T-cell (primary cell): ENCODE data around the gene CABLES2. TPM values are rescaled to one million over a fixed set of nuclear protein-coding genes. Genes with fewer than 3 reads are reported as not detected.

Source experiments
- ATAC-seq, 4 experiments: fragments of 200-7000 bp in 3 of 4; fragments of 150-1000 bp in 1 of 4; cut with Tn5 transposase; replicated peaks in 1 of 4; 1 replicate in 3 of 4; 2 replicates in 1 of 4; pipeline ENCODE4 v1.10.0; 2021; ENCODE audit warnings: moderate library complexity in 3 of 4, mild to moderate bottlenecking in 2 of 4, moderate number of reproducible peaks in 1 of 4
- CTCF ChIA-PET, 2 donors: fragments of 300-600 bp; sonication (Branson Sonifier 250); formaldehyde crosslinking; loops; one replicate each; lab custom pipeline; 2022; ENCODE audit warnings: antibody characterized with exemption in 2 of 2; lab: Charles Lee
- POLR2A ChIA-PET, 2 donors: fragments of 300-600 bp; sonication (Branson Sonifier 250); formaldehyde crosslinking; loops; one replicate each; lab custom pipeline; 2022; ENCODE audit warnings: antibody characterized with exemption in 2 of 2; lab: Charles Lee
- DNase-seq, 35 experiments: peaks; one replicate each; pipeline versions ENCODE4 v3.0.0 to v3.0.0-alpha.2; 2013 to 2023
- H3K27ac ChIP-seq: one replicate; pipeline ENCODE4 v1.5.1; 2013; ENCODE audit warnings: low read length
- H3K27me3 ChIP-seq, 2 experiments: replicated peaks in 1 of 2; 1 replicate in 1 of 2; 2 replicates in 1 of 2; pipeline versions ENCODE4 v1.6.1 to v1.7.0; 2013; ENCODE audit warnings: low read length in 1 of 2, mixed read lengths in 1 of 2; ENCODE audit not compliant: control insufficient read depth in 2 of 2, insufficient read depth in 2 of 2; ENCODE audit errors: extremely low read depth in 1 of 2
- H3K36me3 ChIP-seq, 2 donors: 1 replicate in 1 of 2; 2 replicates in 1 of 2; pipeline versions ENCODE4 v1.6.1 to v1.7.0; 2013; ENCODE audit warnings: low read length in 1 of 2; ENCODE audit not compliant: control insufficient read depth in 2 of 2, insufficient read depth in 1 of 2; ENCODE audit errors: extremely low read depth in 1 of 2
- H3K4me1 ChIP-seq, 2 experiments: 1 replicate in 1 of 2; 2 replicates in 1 of 2; pipeline versions ENCODE4 v1.6.1 to v1.7.0; 2013; ENCODE audit warnings: low read length in 2 of 2, mixed read lengths in 1 of 2; ENCODE audit not compliant: insufficient read depth in 2 of 2, control insufficient read depth in 1 of 2; ENCODE audit errors: extremely low read depth in 1 of 2
- H3K4me3 ChIP-seq, 2 donors: 1 replicate in 1 of 2; 2 replicates in 1 of 2; pipeline versions ENCODE4 v1.5.1 to v1.7.0; 2013; ENCODE audit warnings: mild to moderate bottlenecking in 2 of 2, low read length in 1 of 2, moderate library complexity in 1 of 2; ENCODE audit not compliant: control insufficient read depth in 1 of 2; ENCODE audit errors: extremely low read depth in 1 of 2
- H3K9me3 ChIP-seq: 2 replicates; pipeline ENCODE4 v1.7.0; 2013
- H3K27ac Mint-ChIP-seq, 2 donors: one replicate each; pipeline ENCODE4 v1.8.0; 2020 to 2021; ENCODE audit warnings: mild to moderate bottlenecking in 2 of 2, mixed read lengths in 2 of 2
- H3K27me3 Mint-ChIP-seq, 2 donors: one replicate each; pipeline ENCODE4 v1.8.0; 2021 to 2022; ENCODE audit warnings: mixed read lengths in 2 of 2
- H3K36me3 Mint-ChIP-seq: one replicate; pipeline ENCODE4 v1.8.0; 2021; ENCODE audit warnings: mixed read lengths
- H3K4me1 Mint-ChIP-seq, 3 donors: one replicate each; pipeline ENCODE4 v1.8.0; 2020 to 2022; ENCODE audit warnings: mixed read lengths in 3 of 3, mild to moderate bottlenecking in 1 of 3
- H3K4me3 Mint-ChIP-seq, 3 donors: one replicate each; pipeline ENCODE4 v1.8.0; 2020 to 2022; ENCODE audit warnings: mild to moderate bottlenecking in 3 of 3, mixed read lengths in 3 of 3, moderate library complexity in 3 of 3
- H3K9me3 Mint-ChIP-seq, 3 donors: one replicate each; pipeline ENCODE4 v1.8.0; 2020 to 2022; ENCODE audit warnings: mixed read lengths in 3 of 3
- WGBS: methylation state at CpG from one replicate; pipeline ENCODE4 v1.1.5; 2013; ENCODE audit warnings: missing lambda C conversion rate; ENCODE audit not compliant: insufficient coverage; 5-methylcytosine and 5-hydroxymethylcytosine counted together
- total RNA-seq, 35 experiments: library from RNA in 6 of 35; stranded (reverse) in 6 of 35; fragments of 120-200 nt in 1 of 35; gene quantifications; one replicate each; pipeline versions ENCODE4 v1.2.1 to v1.2.4 and lab custom pipeline; 2013 to 2026

The CABLES2 gene
- total RNA-seq, 5 donors from 2014 or later (not counting 1 experiment from before 2014, with no cell fraction given), result 4.3 to 6.8 (median 5.6) TPM

DNA sequence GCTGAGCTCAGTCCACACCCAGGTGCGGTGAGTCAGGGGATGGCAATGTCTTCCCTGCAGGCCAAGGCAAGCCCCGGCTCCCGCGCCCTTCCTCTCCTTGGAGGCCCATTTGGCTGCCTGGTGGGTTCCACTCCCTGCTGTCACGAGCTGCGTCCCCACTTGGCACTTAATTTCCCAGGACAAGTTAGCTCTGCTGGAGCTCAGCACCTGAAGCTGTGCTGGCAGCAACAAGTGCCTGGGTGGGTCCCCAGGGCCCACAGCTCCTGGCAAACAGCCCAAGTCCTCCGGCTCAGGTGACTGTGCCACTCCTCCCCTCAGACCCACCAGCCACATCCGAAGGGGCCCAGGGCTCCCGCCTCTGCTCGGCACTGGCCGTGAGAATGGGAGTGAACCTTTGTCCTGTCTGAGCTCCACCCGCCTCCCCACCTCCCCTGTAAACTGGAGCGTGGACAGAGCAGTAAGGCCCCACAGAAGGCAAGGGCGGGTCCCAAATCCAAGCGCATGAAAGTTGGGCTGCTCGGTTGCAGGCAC, 56.9 kb downstream of the CABLES2 start:
- Mint-ChIP-seq H3K4me1 (no peaks in the 10 kb centered on the region), H3K9me3 (peaks cover 4 to 8% (median 5%) of the 10 kb centered on the region in 3 donors), H3K36me3 (no peaks in the 10 kb centered on the region), H3K4me3 (no peak overlapping the region), H3K27ac (no peak overlapping the region), H3K27me3 (no peaks in the 10 kb centered on the region)
- H3K27me3 ChIP-seq, result peaks cover 0 to 24% of the 10 kb centered on the region in 2 experiments
- no peaks in the 10 kb centered on the region for H3K9me3 ChIP-seq
- WGBS, result 92% methylated on average over 11 of the region's 16 CpGs
- H3K4me3 ChIP-seq, result no peak overlapping the region
- ATAC-seq (no peak), DNase-seq (no peak)
- ChIA-PET CTCF (no interaction called here), POLR2A (no interaction called here)
- no peaks in the 10 kb centered on the region for H3K36me3 ChIP-seq
- no peak overlapping the region for H3K27ac ChIP-seq
- H3K4me1 ChIP-seq, result no peaks in the 10 kb centered on the region

DNA sequence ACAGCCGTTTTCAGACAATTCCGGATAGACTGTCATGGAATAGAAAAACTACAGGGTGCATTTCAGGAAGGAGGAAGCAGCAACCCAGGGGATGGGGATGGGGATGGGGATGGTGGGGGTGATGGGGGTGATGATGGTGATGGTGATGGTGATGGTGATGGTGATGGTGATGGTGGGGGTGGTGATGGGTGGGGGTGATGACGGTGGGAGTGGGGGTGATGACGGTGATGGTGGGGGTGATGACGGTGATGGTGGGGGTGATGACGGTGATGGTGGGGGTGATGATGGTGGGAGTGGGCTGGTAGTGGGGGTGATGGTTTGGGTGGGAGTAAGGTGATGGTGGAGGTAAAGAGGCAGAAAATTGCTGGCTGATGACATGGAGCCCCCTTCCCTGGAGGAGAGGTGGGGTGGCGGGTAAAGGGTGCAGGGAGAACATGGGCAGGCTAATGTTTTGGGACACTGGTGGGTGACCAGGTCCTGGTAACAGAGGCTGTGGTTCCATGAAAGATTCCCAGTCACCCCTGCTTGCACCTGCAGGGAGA, 57.5 kb downstream of the CABLES2 start:
- Histone ChIP-seq H3K9me3 (no peaks in the 10 kb centered on the region), H3K27ac (no peak overlapping the region), H3K4me1 (no peaks in the 10 kb centered on the region), H3K36me3 (no peaks in the 10 kb centered on the region), H3K4me3 (no peak overlapping the region), H3K27me3 (peaks cover 0 to 20% of the 10 kb centered on the region in 2 experiments)
- POLR2A ChIA-PET, result no interaction called here
- Mint-ChIP-seq H3K36me3 (no peaks in the 10 kb centered on the region), H3K4me1 (no peaks in the 10 kb centered on the region), H3K9me3 (peaks cover 4 to 8% (median 5%) of the 10 kb centered on the region in 3 donors), H3K27me3 (no peaks in the 10 kb centered on the region), H3K4me3 (no peak overlapping the region), H3K27ac (no peak overlapping the region)
- CTCF ChIA-PET, result no interaction called here
- no peak for DNase-seq
- whole genome bisulfite sequencing, result 100% methylated on average over 2 of the region's 7 CpGs
- no peak for ATAC-seq

DNA sequence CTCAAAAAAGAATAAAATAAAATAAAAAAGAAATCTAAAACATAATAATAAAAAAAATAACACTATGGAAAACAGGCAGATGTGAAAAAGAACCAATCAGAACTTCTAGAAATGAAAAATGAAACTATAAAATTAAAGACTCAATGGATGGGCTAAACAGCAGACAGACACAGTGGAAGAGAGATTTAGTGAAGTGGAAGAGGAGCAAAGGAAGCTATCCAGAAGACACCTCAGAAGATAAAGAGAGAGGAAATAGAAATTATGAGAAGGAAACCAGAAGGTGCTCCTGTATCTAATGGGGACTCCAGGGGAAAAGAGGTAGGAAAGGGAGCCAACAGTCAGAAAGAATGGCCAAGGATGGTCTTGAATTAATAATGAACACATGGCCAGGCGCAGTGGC, 58.5 kb downstream of the CABLES2 start:
- Histone ChIP-seq H3K27me3 (peaks cover 0 to 15% of the 10 kb centered on the region in 2 experiments), H3K27ac (no peak overlapping the region), H3K4me1 (no peaks in the 10 kb centered on the region), H3K36me3 (no peaks in the 10 kb centered on the region), H3K9me3 (no peaks in the 10 kb centered on the region), H3K4me3 (no peak overlapping the region)
- Mint-ChIP-seq H3K27ac (no peak overlapping the region), H3K27me3 (no peaks in the 10 kb centered on the region), H3K36me3 (no peaks in the 10 kb centered on the region), H3K4me3 (no peak overlapping the region), H3K4me1 (no peaks in the 10 kb centered on the region), H3K9me3 (peaks cover 4 to 8% (median 5%) of the 10 kb centered on the region in 3 donors)
- ChIA-PET CTCF (no interaction called here), POLR2A (no interaction called here)
- DNase-seq (no peak), ATAC-seq (no peak)
- no CpG with 5 or more reads among the region's 1 CpG for WGBS

DNA sequence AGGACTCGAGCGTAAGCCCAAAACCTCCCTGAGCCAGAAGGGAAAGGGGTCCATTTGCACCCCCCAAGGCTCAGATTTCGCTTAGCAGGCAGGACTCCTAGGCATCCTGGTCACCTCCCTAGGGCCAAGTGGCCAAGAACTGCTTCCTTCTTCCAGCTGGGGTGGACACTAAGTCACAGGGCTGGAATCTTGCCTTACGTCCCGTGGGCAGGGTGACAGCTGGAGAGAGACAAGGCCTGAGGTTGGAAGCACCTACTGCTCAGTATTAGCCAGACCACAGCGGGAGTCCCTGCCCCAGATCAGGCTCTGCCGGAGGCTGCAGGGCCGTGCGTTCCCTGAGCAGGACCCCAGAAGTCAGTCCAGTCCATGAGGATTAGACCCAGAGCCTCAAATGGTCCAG, 59.6 kb downstream of the CABLES2 start:
- H3K36me3 Mint-ChIP-seq, result no peaks in the 10 kb centered on the region
- no peaks in the 10 kb centered on the region for H3K4me1 Mint-ChIP-seq
- no peaks in the 10 kb centered on the region for H3K36me3 ChIP-seq
- no peak overlapping the region for H3K27ac Mint-ChIP-seq
- no peaks in the 10 kb centered on the region for H3K27me3 Mint-ChIP-seq
- 69% methylated on average over 9 of the region's 9 CpGs for WGBS
- no peaks in the 10 kb centered on the region for H3K4me1 ChIP-seq
- no peak for ATAC-seq
- DNase-seq, result no peak
- ChIA-PET CTCF (no interaction called here), POLR2A (no interaction called here)
- H3K4me3 Mint-ChIP-seq, result no peak overlapping the region
- no peak overlapping the region for H3K27ac ChIP-seq
- peaks cover 0 to 6% of the 10 kb centered on the region in 2 experiments for H3K27me3 ChIP-seq
- peaks cover 4 to 8% (median 5%) of the 10 kb centered on the region in 3 donors for H3K9me3 Mint-ChIP-seq
- H3K9me3 ChIP-seq, result no peaks in the 10 kb centered on the region
- no peak overlapping the region for H3K4me3 ChIP-seq

GRCh38 chr20:62347151-62347404, 60.0 kb downstream of the CABLES2 start:
- Histone ChIP-seq H3K4me3 (no peak overlapping the region), H3K9me3 (no peaks in the 10 kb centered on the region), H3K27ac (no peak overlapping the region), H3K4me1 (no peaks in the 10 kb centered on the region), H3K36me3 (no peaks in the 10 kb centered on the region), H3K27me3 (peaks cover 0 to 6% of the 10 kb centered on the region in 2 experiments)
- no peaks in the 10 kb centered on the region for H3K27me3 Mint-ChIP-seq
- no peaks in the 10 kb centered on the region for H3K4me1 Mint-ChIP-seq
- peaks cover 4 to 8% (median 5%) of the 10 kb centered on the region in 3 donors for H3K9me3 Mint-ChIP-seq
- no peak for ATAC-seq
- POLR2A ChIA-PET, result no interaction called here
- CTCF ChIA-PET, result no interaction called here
- H3K4me3 Mint-ChIP-seq, result no peak overlapping the region
- DNase-seq, result no peak
- H3K36me3 Mint-ChIP-seq, result no peaks in the 10 kb centered on the region
- WGBS, result 84% methylated on average over 10 of the region's 10 CpGs
- H3K27ac Mint-ChIP-seq, result no peak overlapping the region

DNA sequence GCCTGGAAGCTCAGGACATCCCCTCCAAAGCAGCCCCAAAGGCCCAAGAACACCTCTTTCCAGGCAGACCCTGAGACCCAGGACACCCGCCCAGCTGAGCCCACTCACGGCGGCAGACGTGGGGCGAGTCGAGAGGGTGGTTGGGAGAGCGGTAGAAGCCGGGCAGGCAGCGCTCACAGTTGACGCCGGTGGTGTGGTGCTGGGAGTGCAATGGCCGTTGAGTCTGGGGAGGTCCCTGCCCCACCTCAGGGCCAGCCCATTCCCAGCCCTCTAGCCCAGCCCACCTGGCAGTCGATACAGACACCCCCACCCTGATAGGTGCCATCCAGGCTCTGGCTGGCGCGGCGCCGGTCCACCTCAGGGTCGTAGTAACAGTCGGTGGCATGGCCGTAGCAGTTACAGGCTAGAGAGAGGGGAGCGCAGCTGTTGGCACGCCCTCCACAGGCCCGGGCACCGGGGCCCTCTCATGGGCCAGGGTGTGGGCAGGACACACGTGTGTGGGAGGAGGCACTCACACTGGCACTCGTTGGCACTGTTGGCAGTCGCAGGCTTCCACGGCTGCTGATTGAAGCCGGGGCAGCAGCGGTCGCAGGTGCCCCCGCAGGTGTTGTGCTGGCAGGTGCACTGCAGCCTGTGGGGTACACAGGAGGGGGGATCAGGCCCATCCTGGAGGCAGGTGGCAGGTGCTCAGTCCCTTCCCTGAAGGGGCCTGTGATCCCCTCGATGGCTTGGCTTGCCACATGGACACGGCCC, 60.5 kb downstream of the CABLES2 start:
- H3K4me3 ChIP-seq, result no peak overlapping the region
- H3K9me3 ChIP-seq, result no peaks in the 10 kb centered on the region
- no peaks in the 10 kb centered on the region for H3K36me3 ChIP-seq
- peaks cover 4 to 8% (median 5%) of the 10 kb centered on the region in 3 donors for H3K9me3 Mint-ChIP-seq
- H3K4me1 Mint-ChIP-seq, result no peaks in the 10 kb centered on the region
- peaks cover 0 to 6% of the 10 kb centered on the region in 2 experiments for H3K27me3 ChIP-seq
- no peaks in the 10 kb centered on the region for H3K4me1 ChIP-seq
- ATAC-seq, result no peak
- H3K27me3 Mint-ChIP-seq, result peaks cover 0 to under 1% of the 10 kb centered on the region in 2 donors
- H3K4me3 Mint-ChIP-seq, result no peak overlapping the region
- no peak for DNase-seq
- POLR2A ChIA-PET, result no interaction called here
- H3K27ac ChIP-seq, result no peak overlapping the region
- WGBS, result 87% methylated on average over 24 of the region's 34 CpGs
- CTCF ChIA-PET, result no interaction called here
- no peak overlapping the region for H3K27ac Mint-ChIP-seq
- no peaks in the 10 kb centered on the region for H3K36me3 Mint-ChIP-seq
